ENCODE measurements around the gene SEMA4A. TPM values are rescaled to one million over a fixed set of nuclear protein-coding genes. Genes with fewer than 3 reads are reported as not detected.

SEMA4A gene
- polyA plus RNA-seq, 1 of the 3 experiments (the other 2 are of a cell fraction) = 1.3 TPM

DNA sequence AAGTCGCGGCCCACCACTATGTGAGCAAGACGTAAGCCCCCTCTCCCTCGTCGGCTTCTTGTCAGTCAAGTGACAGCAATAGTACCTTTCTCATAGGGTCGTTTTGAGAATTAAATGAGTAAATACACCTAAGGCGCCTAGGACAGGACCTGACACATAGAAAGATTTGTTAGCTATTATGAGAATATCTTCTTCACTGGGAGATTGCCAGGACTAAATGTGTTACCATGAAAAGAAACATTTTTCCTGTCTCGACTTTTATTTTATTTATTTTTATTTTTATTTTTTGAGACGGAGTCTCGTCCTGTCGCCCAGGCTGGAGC is 60.2 kb downstream of the SEMA4A start (continued):
- TF ChIP-seq, protein P1, sequence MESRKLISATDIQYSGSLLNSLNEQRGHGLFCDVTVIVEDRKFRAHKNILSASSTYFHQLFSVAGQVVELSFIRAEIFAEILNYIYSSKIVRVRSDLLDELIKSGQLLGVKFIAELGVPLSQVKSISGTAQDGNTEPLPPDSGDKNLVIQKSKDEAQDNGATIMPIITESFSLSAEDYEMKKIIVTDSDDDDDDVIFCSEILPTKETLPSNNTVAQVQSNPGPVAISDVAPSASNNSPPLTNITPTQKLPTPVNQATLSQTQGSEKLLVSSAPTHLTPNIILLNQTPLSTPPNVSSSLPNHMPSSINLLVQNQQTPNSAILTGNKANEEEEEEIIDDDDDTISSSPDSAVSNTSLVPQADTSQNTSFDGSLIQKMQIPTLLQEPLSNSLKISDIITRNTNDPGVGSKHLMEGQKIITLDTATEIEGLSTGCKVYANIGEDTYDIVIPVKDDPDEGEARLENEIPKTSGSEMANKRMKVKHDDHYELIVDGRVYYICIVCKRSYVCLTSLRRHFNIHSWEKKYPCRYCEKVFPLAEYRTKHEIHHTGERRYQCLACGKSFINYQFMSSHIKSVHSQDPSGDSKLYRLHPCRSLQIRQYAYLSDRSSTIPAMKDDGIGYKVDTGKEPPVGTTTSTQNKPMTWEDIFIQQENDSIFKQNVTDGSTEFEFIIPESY (IDR thresholded peaks at IDR 0.05; ENCODE audit: borderline replicate concordance, low read depth) = no peak
- TF ChIP-seq SIN3A (IDR thresholded peaks at IDR 0.05; ENCODE audit: borderline replicate concordance, low read depth, low read length) (no peak), GATA2 (CRISPR knock-in tag; IDR thresholded peaks at IDR 0.05) (no peak)
- TF ChIP-seq, protein P2, sequence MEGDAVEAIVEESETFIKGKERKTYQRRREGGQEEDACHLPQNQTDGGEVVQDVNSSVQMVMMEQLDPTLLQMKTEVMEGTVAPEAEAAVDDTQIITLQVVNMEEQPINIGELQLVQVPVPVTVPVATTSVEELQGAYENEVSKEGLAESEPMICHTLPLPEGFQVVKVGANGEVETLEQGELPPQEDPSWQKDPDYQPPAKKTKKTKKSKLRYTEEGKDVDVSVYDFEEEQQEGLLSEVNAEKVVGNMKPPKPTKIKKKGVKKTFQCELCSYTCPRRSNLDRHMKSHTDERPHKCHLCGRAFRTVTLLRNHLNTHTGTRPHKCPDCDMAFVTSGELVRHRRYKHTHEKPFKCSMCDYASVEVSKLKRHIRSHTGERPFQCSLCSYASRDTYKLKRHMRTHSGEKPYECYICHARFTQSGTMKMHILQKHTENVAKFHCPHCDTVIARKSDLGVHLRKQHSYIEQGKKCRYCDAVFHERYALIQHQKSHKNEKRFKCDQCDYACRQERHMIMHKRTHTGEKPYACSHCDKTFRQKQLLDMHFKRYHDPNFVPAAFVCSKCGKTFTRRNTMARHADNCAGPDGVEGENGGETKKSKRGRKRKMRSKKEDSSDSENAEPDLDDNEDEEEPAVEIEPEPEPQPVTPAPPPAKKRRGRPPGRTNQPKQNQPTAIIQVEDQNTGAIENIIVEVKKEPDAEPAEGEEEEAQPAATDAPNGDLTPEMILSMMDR (IDR thresholded peaks at IDR 0.05) = no peak

DNA sequence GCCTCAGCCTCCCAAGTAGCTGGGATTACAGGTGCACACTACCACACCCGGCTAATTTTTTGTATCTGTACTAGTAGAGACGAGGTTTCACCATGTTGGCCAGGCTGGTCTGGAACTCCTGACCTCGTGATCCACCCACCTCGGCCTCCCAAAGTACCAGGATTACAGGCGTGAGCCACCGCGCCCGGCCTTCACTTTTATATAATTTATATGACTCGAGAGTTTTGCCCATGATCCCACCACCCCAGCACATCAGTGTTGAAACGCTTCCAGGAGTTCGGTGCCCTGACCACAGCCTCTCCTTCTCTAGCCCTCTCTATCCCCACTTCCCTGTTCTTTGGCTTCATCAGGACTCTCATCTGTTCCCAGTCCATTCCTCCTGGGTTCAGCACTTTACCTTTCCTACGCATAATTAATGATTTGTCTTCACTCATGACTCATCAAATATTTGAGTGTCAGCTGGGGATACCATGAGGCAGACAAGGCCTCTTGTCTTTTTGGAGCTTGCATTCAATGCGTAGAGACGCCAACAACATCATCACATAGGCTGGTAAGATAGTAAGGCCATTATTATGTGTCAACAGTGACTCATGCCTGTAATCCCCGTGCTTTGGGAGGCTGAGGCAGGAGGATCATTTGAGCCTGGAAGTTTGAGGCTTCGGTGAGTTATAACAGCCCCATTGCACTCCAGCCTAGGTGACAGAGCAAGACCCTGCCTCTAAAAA is 60.8 kb downstream of the SEMA4A start:
- Histone ChIP-seq H3K27me3 (ENCODE audit: insufficient read depth) (no peaks in the 10 kb centered on the region), H3K9ac (peak overlapping the region; percentile 85; the same call in 1 of the 2 replicates), H3K27ac (ENCODE audit: low read depth in 2 of 2, low read length in 1 of 2) (peak overlapping the region; percentile 2 to 94; a peak in 2 of 4 replicates), H3K9me2 (no peaks in the 10 kb centered on the region), H3K9me3 (no peaks in the 10 kb centered on the region), H3K79me2 (ENCODE audit: insufficient read depth) (peaks cover 20% of the 10 kb centered on the region), H3K4me2 (peak overlapping the region; percentile 92; the same call in 1 of the 2 replicates), H3F3A (replicated peaks; ENCODE audit: insufficient read depth) (peaks cover 31% of the 10 kb centered on the region), H3K4me1 (ENCODE audit: control insufficient read depth in 1 of 2, insufficient read depth in 2 of 2, low read depth in 1 of 2, low read length in 1 of 2) (peaks cover 7 to 8% of the 10 kb centered on the region in 2 experiments; a peak in 2 of 4 replicates), H2AFZ (ENCODE audit: low read depth) (no peak overlapping the region), H3K36me3 (replicated peaks in 1 of 2; ENCODE audit: control insufficient read depth in 1 of 2, insufficient read depth in 2 of 2, low read length in 1 of 2) (peaks cover 6 to 24% of the 10 kb centered on the region in 2 experiments), H3K4me3 (ENCODE audit: low read depth in 2 of 2, low read length in 1 of 2) (peak overlapping the region; percentile 67 to 70; a peak in 3 of 4 replicates), H4K20me1 (ENCODE audit: insufficient read depth) (no peaks in the 10 kb centered on the region)
- DNase-seq = no peak
- ChIA-PET CTCF (interaction anchor here (1.2 to 3.6 kb wide), 8 partner anchors 11 to 106 kb away, joined by 3 to 44 read pairs (median 6); no protein-coding TSS in a partner anchor), POLR2A (interaction anchor here (0.6 to 1.9 kb wide), 4 partner anchors 14 to 235 kb away, joined by 3 to 17 read pairs (median 4); no protein-coding TSS in a partner anchor)
- WGBS (ENCODE audit: low lambda C conversion rate) = 58% methylated on average over 16 of the region's 16 CpGs
- TF ChIP-seq NRF1 (IDR thresholded peaks at IDR 0.05; ENCODE audit: low read depth, low read length) (no peak), POLR2AphosphoS5 (IDR thresholded peaks at IDR 0.05; ENCODE audit: low read depth, low read length) (peak; percentile 51; the same call in 1 of the 2 replicates), FOSL2 (IDR thresholded peaks at IDR 0.05; ENCODE audit: borderline replicate concordance, low read depth) (peak; percentile 73), RFX5 (IDR thresholded peaks at IDR 0.05; ENCODE audit: low read length) (no peak), TAF1 (IDR thresholded peaks at IDR 0.05; ENCODE audit: borderline replicate concordance, low read depth, low read length) (no peak), GATA2 (CRISPR knock-in tag; IDR thresholded peaks at IDR 0.05) (no peak), FOXJ3 (CRISPR knock-in tag; IDR thresholded peaks at IDR 0.05) (no peak), YY1 (IDR thresholded peaks at IDR 0.05; ENCODE audit: low read depth) (no peak), FOXM1 (IDR thresholded peaks at IDR 0.05; ENCODE audit: low read depth) (no peak), TCF12 (IDR thresholded peaks at IDR 0.05) (peak; percentile 83), SIN3A (IDR thresholded peaks at IDR 0.05; ENCODE audit: borderline replicate concordance, low read depth, low read length) (no peak), MXI1 (IDR thresholded peaks at IDR 0.05; ENCODE audit: low read depth, low read length) (no peak), TEAD4 (IDR thresholded peaks at IDR 0.05; ENCODE audit: borderline replicate concordance, insufficient read depth) (no peak), MEF2A (IDR thresholded peaks at IDR 0.05; ENCODE audit: borderline replicate concordance, low read depth) (no peak), JUND (IDR thresholded peaks at IDR 0.05) (peak; percentile 83), RXRA (IDR thresholded peaks at IDR 0.05; ENCODE audit: borderline replicate concordance, low read depth) (no peak)
- TF ChIP-seq, protein P2 (IDR thresholded peaks at IDR 0.05) = no peak
- TF ChIP-seq, protein P3, sequence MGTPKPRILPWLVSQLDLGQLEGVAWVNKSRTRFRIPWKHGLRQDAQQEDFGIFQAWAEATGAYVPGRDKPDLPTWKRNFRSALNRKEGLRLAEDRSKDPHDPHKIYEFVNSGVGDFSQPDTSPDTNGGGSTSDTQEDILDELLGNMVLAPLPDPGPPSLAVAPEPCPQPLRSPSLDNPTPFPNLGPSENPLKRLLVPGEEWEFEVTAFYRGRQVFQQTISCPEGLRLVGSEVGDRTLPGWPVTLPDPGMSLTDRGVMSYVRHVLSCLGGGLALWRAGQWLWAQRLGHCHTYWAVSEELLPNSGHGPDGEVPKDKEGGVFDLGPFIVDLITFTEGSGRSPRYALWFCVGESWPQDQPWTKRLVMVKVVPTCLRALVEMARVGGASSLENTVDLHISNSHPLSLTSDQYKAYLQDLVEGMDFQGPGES (IDR thresholded peaks at IDR 0.05; ENCODE audit: low read depth, low read length) = no peak
- TF ChIP-seq, protein P1 (IDR thresholded peaks at IDR 0.05; ENCODE audit: borderline replicate concordance, low read depth) = no peak
